ENCODE data around the gene DYNLT1. TPM values are rescaled to one million over a fixed set of nuclear protein-coding genes. Genes with fewer than 3 reads are reported as not detected.
"Not testable (repeated sequence)": the region's sequence is repeated elsewhere in the genome, so short reads cannot be mapped to it uniquely, and the experiment has no call there.

The DYNLT1 gene
- polyA plus RNA-seq (ENCODE audit: low read depth in 6 of 6) = 10 to 100 TPM; 29.6 to 66.7 (median 39.1) TPM

DNA sequence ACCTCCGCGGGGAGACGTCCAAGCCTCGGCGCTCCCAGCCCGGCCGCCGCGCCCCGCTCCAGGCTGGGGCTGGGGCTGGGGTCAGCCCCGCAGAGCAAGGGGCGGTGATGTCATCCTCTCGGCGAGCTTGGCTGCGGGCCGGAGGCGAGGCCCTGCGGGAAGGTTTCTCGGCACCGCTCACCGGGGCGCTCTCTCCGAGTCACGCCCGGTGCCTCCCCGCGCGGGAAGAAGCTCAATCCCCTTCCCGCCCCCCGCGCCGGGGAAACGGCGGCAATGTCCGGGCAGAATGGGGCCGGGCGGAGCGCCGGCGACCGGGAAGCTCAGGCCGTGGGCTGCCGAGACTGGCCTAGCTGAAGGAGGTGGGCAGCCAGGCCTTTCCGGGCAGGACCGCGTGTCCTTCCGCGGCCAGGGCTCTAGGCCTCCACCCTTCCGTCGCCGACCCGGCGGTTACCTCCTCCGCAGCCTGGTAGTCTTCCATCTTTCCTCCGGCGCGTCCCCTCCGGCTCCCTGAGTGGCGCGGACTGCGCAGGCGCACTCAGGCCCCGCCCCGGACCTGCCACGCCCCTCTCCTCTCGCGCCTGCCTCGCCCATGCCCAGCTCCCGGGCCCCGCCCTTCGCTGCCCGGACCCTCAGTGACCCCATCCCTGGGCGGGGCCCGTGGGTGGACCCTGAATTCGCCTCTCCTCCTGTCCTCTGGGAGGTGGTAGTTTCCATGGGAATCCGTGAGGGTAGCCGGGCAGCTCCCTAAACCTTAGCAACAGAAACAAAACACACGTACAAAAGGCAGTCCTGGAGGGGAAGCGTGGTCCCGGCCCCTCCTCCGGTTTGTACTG lies at the start of gene DYNLT1:
Gene DYNLT1 (minus strand): TSS at position 513 of the 833 bp plus-strand sequence. CDS start 35 bp downstream, at position 478.
- DNase-seq (peak; percentile 87), ATAC-seq (ENCODE audit: low read depth in 2 of 2) (peak; percentile 78 to 82)
- peaks cover 37 to 58% (median 46%) of the 10 kb centered on the region in 3 donors for H3K4me1 Mint-ChIP-seq
- peaks cover 0 to 10% of the 10 kb centered on the region in 2 donors for H3K36me3 Mint-ChIP-seq
- peak within 1 kb of the TSS; percentile 88 to 98 (median 94) for H3K27ac Mint-ChIP-seq
- no peaks in the 10 kb centered on the region for H3K27me3 Mint-ChIP-seq
- H3K4me3 Mint-ChIP-seq = peak within 1 kb of the TSS; percentile 92 to 98 (median 95)
- H3K9me3 Mint-ChIP-seq = peaks cover 0 to 2% (median 0%) of the 10 kb centered on the region in 7 donors

- DNase-seq (no peak), ATAC-seq (ENCODE audit: low read depth in 2 of 2) (no peak)
- no peaks in the 10 kb centered on the region for H3K36me3 Mint-ChIP-seq
- H3K27ac Mint-ChIP-seq = no peak overlapping the region
- H3K4me3 Mint-ChIP-seq = no peak overlapping the region
- H3K27me3 Mint-ChIP-seq = peaks cover 3 to 7% (median 4%) of the 10 kb centered on the region in 3 donors
- H3K4me1 Mint-ChIP-seq = peaks cover 16 to 22% (median 17%) of the 10 kb centered on the region in 3 donors
- peaks cover 0 to 3% (median 0%) of the 10 kb centered on the region in 7 donors for H3K9me3 Mint-ChIP-seq
Observed at GRCh38 chr6:158688860-158689259, 44.3 kb upstream of the DYNLT1 start.

- ATAC-seq (ENCODE audit: low read depth in 2 of 2) = no peak
- H3K4me1 Mint-ChIP-seq = peaks cover 16 to 22% (median 17%) of the 10 kb centered on the region in 3 donors
- H3K36me3 Mint-ChIP-seq = no peaks in the 10 kb centered on the region
- H3K4me3 Mint-ChIP-seq = peak overlapping the region in 2 of 8 donors; percentile 2 to 13
- no peak for DNase-seq
- peaks cover 0 to 3% (median 0%) of the 10 kb centered on the region in 7 donors for H3K9me3 Mint-ChIP-seq
- peak overlapping the region in 4 of 6 donors; percentile 86 to 93 (median 90) for H3K27ac Mint-ChIP-seq
- H3K27me3 Mint-ChIP-seq = peaks cover 7 to 9% (median 9%) of the 10 kb centered on the region in 3 donors
Observed at GRCh38 chr6:158687506-158687905, 43.0 kb upstream of the DYNLT1 start.

GRCh38 chr6:158686791-158687381 lies 42.3 kb upstream of the DYNLT1 start:
- Mint-ChIP-seq H3K27ac (peak overlapping the region; percentile 70 to 94 (median 90)), H3K4me1 (peaks cover 16 to 22% (median 17%) of the 10 kb centered on the region in 3 donors), H3K4me3 (peak overlapping the region in 3 of 8 donors; percentile 1 to 35 (median 13)), H3K27me3 (peaks cover 7 to 9% (median 9%) of the 10 kb centered on the region in 3 donors), H3K9me3 (peaks cover 0 to 3% (median 0%) of the 10 kb centered on the region in 7 donors), H3K36me3 (no peaks in the 10 kb centered on the region)
- DNase-seq = peak; percentile 55
- ATAC-seq (ENCODE audit: low read depth in 2 of 2) = peak; percentile 92 to 95

DNA sequence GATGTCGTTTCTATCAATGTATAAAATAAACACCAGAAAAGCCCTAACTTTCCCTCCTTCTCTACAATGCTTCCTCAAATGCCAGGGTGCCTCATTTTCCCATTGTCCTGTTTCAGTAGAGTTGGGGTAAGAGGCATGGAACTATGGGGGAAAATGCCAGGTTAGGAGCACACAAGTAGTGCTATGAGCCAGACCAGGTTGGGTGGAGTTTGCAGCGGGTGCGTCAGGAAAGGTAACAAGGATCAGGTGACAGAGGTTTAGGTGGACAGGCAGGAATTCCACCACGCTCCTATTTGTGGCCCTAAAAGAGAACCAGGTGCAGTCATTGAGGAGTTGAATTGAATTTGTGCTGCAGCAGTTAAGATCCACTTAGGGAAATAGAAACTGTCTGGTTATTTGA lies 41.8 kb upstream of the DYNLT1 start:
- peak overlapping the region in 5 of 6 donors; percentile 6 to 94 (median 79) for H3K27ac Mint-ChIP-seq
- H3K27me3 Mint-ChIP-seq = peaks cover 6 to 9% (median 7%) of the 10 kb centered on the region in 3 donors
- no peaks in the 10 kb centered on the region for H3K36me3 Mint-ChIP-seq
- ATAC-seq (ENCODE audit: low read depth in 2 of 2) (no peak), DNase-seq (no peak)
- H3K4me3 Mint-ChIP-seq = peak overlapping the region in 2 of 8 donors; percentile 0 to 13
- H3K4me1 Mint-ChIP-seq = peaks cover 16 to 20% (median 17%) of the 10 kb centered on the region in 3 donors
- H3K9me3 Mint-ChIP-seq = peaks cover 0 to 3% (median 0%) of the 10 kb centered on the region in 7 donors

DNA sequence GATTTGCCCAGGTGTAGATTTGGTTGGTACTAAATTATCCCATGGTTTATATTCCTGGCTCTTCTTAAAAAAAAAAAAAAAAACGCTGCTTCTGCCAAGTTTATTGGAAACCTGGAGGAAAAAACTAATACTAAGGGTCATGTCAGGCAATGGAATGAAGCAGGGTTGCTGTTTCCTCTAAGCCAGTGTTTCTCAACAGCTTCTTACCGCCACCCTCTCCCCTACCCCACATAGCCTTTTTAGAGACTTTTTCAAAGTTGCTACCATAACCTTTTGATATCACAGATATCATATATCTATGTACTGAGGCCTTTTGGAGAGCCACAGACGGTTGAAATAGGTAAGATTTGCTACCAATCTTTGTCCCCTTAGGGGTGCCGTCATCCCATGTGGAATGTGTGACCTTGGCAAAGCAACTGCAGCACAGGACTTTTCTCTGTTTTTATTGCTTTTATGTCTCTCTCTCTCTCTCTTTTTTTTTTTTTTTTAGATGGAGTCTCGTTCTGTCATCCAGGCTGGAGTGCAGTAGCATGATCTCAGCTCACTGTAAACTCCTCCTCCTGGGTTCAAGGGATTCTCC lies 40.3 kb upstream of the DYNLT1 start:
- no peak overlapping the region for H3K4me3 Mint-ChIP-seq
- peaks cover 0 to 3% (median 0%) of the 10 kb centered on the region in 7 donors for H3K9me3 Mint-ChIP-seq
- H3K27me3 Mint-ChIP-seq = peaks cover 4 to 9% (median 7%) of the 10 kb centered on the region in 3 donors
- peak overlapping the region in 3 of 6 donors; percentile 12 to 89 (median 70) for H3K27ac Mint-ChIP-seq
- H3K36me3 Mint-ChIP-seq = no peaks in the 10 kb centered on the region
- peaks cover 16 to 18% (median 17%) of the 10 kb centered on the region in 3 donors for H3K4me1 Mint-ChIP-seq
- ATAC-seq (ENCODE audit: low read depth in 2 of 2) = no peak
- DNase-seq = no peak

DNA sequence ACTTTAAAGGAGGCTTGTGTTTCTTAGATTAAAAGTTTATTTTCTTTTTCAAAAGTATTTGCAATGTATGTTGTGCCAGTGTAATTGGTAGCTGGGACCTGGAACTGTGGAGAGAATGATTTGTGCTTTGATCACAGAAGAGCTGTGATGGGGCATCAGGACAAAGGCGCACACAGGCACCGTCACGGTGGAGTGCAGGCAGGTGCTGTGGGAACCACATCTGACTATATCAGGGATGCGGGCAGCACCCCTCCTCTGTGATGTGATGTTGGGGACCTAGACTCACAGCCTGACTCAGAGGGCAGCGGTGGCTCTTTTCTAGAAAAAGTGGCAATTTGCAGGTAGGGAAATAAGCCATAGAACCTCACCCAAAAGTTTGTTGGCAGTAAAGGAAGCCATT lies 39.8 kb upstream of the DYNLT1 start:
- DNase-seq (no peak), ATAC-seq (ENCODE audit: low read depth in 2 of 2) (no peak)
- Mint-ChIP-seq H3K27ac (peak overlapping the region in 1 of 6 donors; percentile 51), H3K4me1 (peaks cover 16 to 18% (median 17%) of the 10 kb centered on the region in 3 donors), H3K27me3 (peaks cover 4 to 9% (median 7%) of the 10 kb centered on the region in 3 donors), H3K9me3 (peaks cover 0 to 3% (median 0%) of the 10 kb centered on the region in 7 donors), H3K4me3 (no peak overlapping the region), H3K36me3 (no peaks in the 10 kb centered on the region)

- Mint-ChIP-seq H3K27ac (no peak overlapping the region), H3K36me3 (no peaks in the 10 kb centered on the region), H3K4me1 (no peaks in the 10 kb centered on the region), H3K27me3 (peaks cover 0 to 9% (median 4%) of the 10 kb centered on the region in 3 donors), H3K9me3 (no peaks in the 10 kb centered on the region), H3K4me3 (no peak overlapping the region)
- ATAC-seq (ENCODE audit: low read depth in 2 of 2) = no peak
- no peak for DNase-seq
Observed at GRCh38 chr6:158680481-158680880, 35.9 kb upstream of the DYNLT1 start.

GRCh38 chr6:158680015-158680414 lies 35.5 kb upstream of the DYNLT1 start:
- ATAC-seq (ENCODE audit: low read depth in 2 of 2) (no peak), DNase-seq (no peak)
- H3K9me3 Mint-ChIP-seq = no peaks in the 10 kb centered on the region
- no peaks in the 10 kb centered on the region for H3K4me1 Mint-ChIP-seq
- H3K4me3 Mint-ChIP-seq = no peak overlapping the region
- H3K27ac Mint-ChIP-seq = no peak overlapping the region
- no peaks in the 10 kb centered on the region for H3K36me3 Mint-ChIP-seq
- peaks cover 0 to 9% (median 8%) of the 10 kb centered on the region in 3 donors for H3K27me3 Mint-ChIP-seq

- ATAC-seq (ENCODE audit: low read depth in 2 of 2) = no peak
- no peaks in the 10 kb centered on the region for H3K9me3 Mint-ChIP-seq
- H3K4me1 Mint-ChIP-seq = no peaks in the 10 kb centered on the region
- DNase-seq = no peak
- no peak overlapping the region for H3K27ac Mint-ChIP-seq
- H3K36me3 Mint-ChIP-seq = no peaks in the 10 kb centered on the region
- peaks cover 3 to 8% (median 5%) of the 10 kb centered on the region in 3 donors for H3K27me3 Mint-ChIP-seq
- H3K4me3 Mint-ChIP-seq = no peak overlapping the region
Observed at GRCh38 chr6:158677906-158678578, 33.5 kb upstream of the DYNLT1 start.

GRCh38 chr6:158677094-158677493 lies 32.6 kb upstream of the DYNLT1 start:
- H3K9me3 Mint-ChIP-seq; H3K4me1 Mint-ChIP-seq; H3K4me3 Mint-ChIP-seq; H3K36me3 Mint-ChIP-seq; H3K27me3 Mint-ChIP-seq; H3K27ac Mint-ChIP-seq; ATAC-seq (ENCODE audit: low read depth in 2 of 2); DNase-seq: not testable (repeated sequence)

- ATAC-seq (ENCODE audit: low read depth in 2 of 2) (no peak), DNase-seq (no peak)
- Mint-ChIP-seq H3K9me3 (no peaks in the 10 kb centered on the region), H3K27ac (no peak overlapping the region), H3K36me3 (no peaks in the 10 kb centered on the region), H3K4me3 (no peak overlapping the region), H3K27me3 (peaks cover 3 to 8% (median 5%) of the 10 kb centered on the region in 3 donors), H3K4me1 (no peaks in the 10 kb centered on the region)
Observed at GRCh38 chr6:158674342-158675131, 30.0 kb upstream of the DYNLT1 start.

Measured in naive B cell (primary cell).